ENCODE results near the gene ECPAS. TPM values are rescaled to one million over a fixed set of nuclear protein-coding genes. Genes with fewer than 3 reads are reported as not detected.

ECPAS gene
- total and polyA plus RNA-seq, 2 donors (not counting 1 experiment from before 2014, with no cell fraction given) = 12.9 to 69.5 TPM

GRCh38 chr9:111481885-111482636 is 2.1 kb downstream of the ECPAS start:
- peaks cover 7 to 9% of the 10 kb centered on the region in 2 donors for H3K4me1 ChIP-seq (ENCODE audit: control insufficient read depth in 2 of 2, insufficient read depth in 2 of 2, low read length in 2 of 2)
- TF ChIP-seq, protein P1, sequence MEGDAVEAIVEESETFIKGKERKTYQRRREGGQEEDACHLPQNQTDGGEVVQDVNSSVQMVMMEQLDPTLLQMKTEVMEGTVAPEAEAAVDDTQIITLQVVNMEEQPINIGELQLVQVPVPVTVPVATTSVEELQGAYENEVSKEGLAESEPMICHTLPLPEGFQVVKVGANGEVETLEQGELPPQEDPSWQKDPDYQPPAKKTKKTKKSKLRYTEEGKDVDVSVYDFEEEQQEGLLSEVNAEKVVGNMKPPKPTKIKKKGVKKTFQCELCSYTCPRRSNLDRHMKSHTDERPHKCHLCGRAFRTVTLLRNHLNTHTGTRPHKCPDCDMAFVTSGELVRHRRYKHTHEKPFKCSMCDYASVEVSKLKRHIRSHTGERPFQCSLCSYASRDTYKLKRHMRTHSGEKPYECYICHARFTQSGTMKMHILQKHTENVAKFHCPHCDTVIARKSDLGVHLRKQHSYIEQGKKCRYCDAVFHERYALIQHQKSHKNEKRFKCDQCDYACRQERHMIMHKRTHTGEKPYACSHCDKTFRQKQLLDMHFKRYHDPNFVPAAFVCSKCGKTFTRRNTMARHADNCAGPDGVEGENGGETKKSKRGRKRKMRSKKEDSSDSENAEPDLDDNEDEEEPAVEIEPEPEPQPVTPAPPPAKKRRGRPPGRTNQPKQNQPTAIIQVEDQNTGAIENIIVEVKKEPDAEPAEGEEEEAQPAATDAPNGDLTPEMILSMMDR (IDR thresholded peaks at IDR 0.05) = no peak
- no peak for TF ChIP-seq EZH2 (IDR thresholded peaks at IDR 0.05; ENCODE audit: borderline replicate concordance, insufficient read depth, low read depth, low read length, poor library complexity, severe bottlenecking)
- peak overlapping the region in 4 of 5 experiments; percentile 84 to 92 (median 86) for H3K4me3 ChIP-seq (ENCODE audit: control extremely low read depth in 1 of 5, extremely low read depth in 1 of 5, insufficient read depth in 1 of 5, low read depth in 2 of 5, low read length in 4 of 5)
- 91% methylated on average over 9 of the region's 13 CpGs for WGBS (ENCODE audit: insufficient coverage)
- no peaks in the 10 kb centered on the region for H3K27me3 ChIP-seq (replicated peaks in 1 of 4; ENCODE audit: control extremely low read depth in 1 of 4, control insufficient read depth in 3 of 4, insufficient read depth in 4 of 4, low read length in 3 of 4)
- peak overlapping the region; percentile 92 for H2AFZ ChIP-seq (ENCODE audit: insufficient read depth, low read depth, low read length, poor library complexity, severe bottlenecking)
- H4K20me1 ChIP-seq (ENCODE audit: control insufficient read depth, insufficient read depth, low read length, poor library complexity, severe bottlenecking) = peaks cover 16% of the 10 kb centered on the region
- CTCF ChIA-PET = interaction anchor here (1.3 kb wide), 1 partner anchor 15 kb away, joined by 3 read pairs; no protein-coding TSS in a partner anchor
- H3K36me3 ChIP-seq (replicated peaks in 1 of 2; ENCODE audit: control extremely low read depth in 1 of 2, control insufficient read depth in 1 of 2, extremely low read depth in 1 of 2, insufficient read depth in 2 of 2, low read length in 1 of 2) = no peaks in the 10 kb centered on the region
- H3K9me3 ChIP-seq (ENCODE audit: control extremely low read depth in 1 of 3, control insufficient read depth in 2 of 3, insufficient read depth in 1 of 3, low read length in 2 of 3) = no peaks in the 10 kb centered on the region
- intact Hi-C loops (cut with micrococcal nuclease) = loop anchor here (5.0 kb wide), 3 partner anchors 415 to 1795 kb away; partner anchors contain the start of genes CDC26, PRPF4, TXN and UGCG
- H3K9ac ChIP-seq (ENCODE audit: low read length) = peak overlapping the region; percentile 90
- Mint-ChIP-seq H3K27ac (peak overlapping the region; percentile 93), H3K4me3 (peak overlapping the region; percentile 91), H3K4me1 (peaks cover 35% of the 10 kb centered on the region), H3K27me3 (no peaks in the 10 kb centered on the region), H3K9me3 (ENCODE audit: insufficient read depth) (no peaks in the 10 kb centered on the region)
- peak overlapping the region in 1 of 2 donors; percentile 65 for H3K27ac ChIP-seq (ENCODE audit: low read length in 2 of 2)
- DNase-seq (peak; percentile 10), ATAC-seq (ENCODE audit: low read depth) (no peak)
- peaks cover 63% of the 10 kb centered on the region for H3K79me2 ChIP-seq (ENCODE audit: control insufficient read depth, insufficient read depth, low read length)
- POLR2A ChIA-PET = no interaction called here
- H3K4me2 ChIP-seq (replicated peaks; ENCODE audit: low read depth, low read length, poor library complexity, severe bottlenecking) = peak overlapping the region; percentile 95

DNA sequence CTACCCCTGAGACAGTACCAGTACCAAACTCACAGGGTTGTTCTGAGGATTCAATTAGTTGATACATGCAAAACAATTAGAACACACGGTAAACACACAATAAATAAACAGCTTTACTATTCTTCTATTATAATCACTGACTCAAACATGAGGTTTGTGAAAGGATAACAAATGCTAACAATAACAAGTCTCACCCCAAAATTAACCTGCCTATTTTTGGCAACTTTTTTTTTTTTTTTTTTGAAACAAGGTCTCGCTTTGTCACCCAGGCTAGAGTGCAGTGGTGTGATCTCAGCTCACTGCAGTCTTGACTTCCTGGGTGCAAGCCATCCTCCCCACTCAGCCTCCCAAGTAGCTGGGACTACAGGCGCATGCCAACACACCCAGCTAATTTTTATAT is 6.5 kb downstream of the ECPAS start:
- Mint-ChIP-seq H3K9me3 (ENCODE audit: insufficient read depth) (no peaks in the 10 kb centered on the region), H3K4me3 (no peak overlapping the region), H3K27ac (no peak overlapping the region), H3K27me3 (no peaks in the 10 kb centered on the region), H3K4me1 (peaks cover 45% of the 10 kb centered on the region)
- intact Hi-C loops (cut with micrococcal nuclease) = no loop called here
- CTCF ChIA-PET = no interaction called here
- H4K20me1 ChIP-seq (ENCODE audit: control insufficient read depth, insufficient read depth, low read length, poor library complexity, severe bottlenecking) = peaks cover 23% of the 10 kb centered on the region
- no peak overlapping the region for H3K4me3 ChIP-seq (ENCODE audit: control extremely low read depth in 1 of 5, extremely low read depth in 1 of 5, insufficient read depth in 1 of 5, low read depth in 2 of 5, low read length in 4 of 5)
- POLR2A ChIA-PET = no interaction called here
- H2AFZ ChIP-seq (ENCODE audit: insufficient read depth, low read depth, low read length, poor library complexity, severe bottlenecking) = no peak overlapping the region
- H3K79me2 ChIP-seq (ENCODE audit: control insufficient read depth, insufficient read depth, low read length) = peaks cover 89% of the 10 kb centered on the region
- no peak for DNase-seq
- H3K27me3 ChIP-seq (replicated peaks in 1 of 4; ENCODE audit: control extremely low read depth in 1 of 4, control insufficient read depth in 3 of 4, insufficient read depth in 4 of 4, low read length in 3 of 4) = no peaks in the 10 kb centered on the region
- WGBS (ENCODE audit: insufficient coverage) = no CpG with 5 or more reads among the region's 3 CpGs
- H3K9ac ChIP-seq (ENCODE audit: low read length) = no peak overlapping the region
- peaks cover 3 to 6% of the 10 kb centered on the region in 2 donors for H3K4me1 ChIP-seq (ENCODE audit: control insufficient read depth in 2 of 2, insufficient read depth in 2 of 2, low read length in 2 of 2)
- H3K9me3 ChIP-seq (ENCODE audit: control extremely low read depth in 1 of 3, control insufficient read depth in 2 of 3, insufficient read depth in 1 of 3, low read length in 2 of 3) = no peaks in the 10 kb centered on the region
- no peak for ATAC-seq (ENCODE audit: low read depth)
- H3K36me3 ChIP-seq (replicated peaks in 1 of 2; ENCODE audit: control extremely low read depth in 1 of 2, control insufficient read depth in 1 of 2, extremely low read depth in 1 of 2, insufficient read depth in 2 of 2, low read length in 1 of 2) = no peaks in the 10 kb centered on the region
- no peak overlapping the region for H3K4me2 ChIP-seq (replicated peaks; ENCODE audit: low read depth, low read length, poor library complexity, severe bottlenecking)
- TF ChIP-seq, protein P1 (IDR thresholded peaks at IDR 0.05) = no peak
- H3K27ac ChIP-seq (ENCODE audit: low read length in 2 of 2) = no peak overlapping the region

Data from B cell (primary cell).